Neural cell (in vitro differentiated cells): ENCODE results near the gene DPP10. TPM values are rescaled to one million over a fixed set of nuclear protein-coding genes. Genes with fewer than 3 reads are reported as not detected.

ENCODE experiments used
- H2AFZ ChIP-seq: fragments of 200-600, 300-800 bp; sonication (generic), shearing (Covaris generic); 2 replicates; pipeline ENCODE4 v1.6.0; 2014; ENCODE audit warnings: low read depth, mild to moderate bottlenecking, antibody characterized with exemption, low read length, moderate library complexity
- H3F3A ChIP-seq: fragments of 200-600 bp; shearing (Covaris generic); 2 replicates; pipeline ENCODE4 v1.6.1; 2016; ENCODE audit warnings: mild to moderate bottlenecking, moderate library complexity, mixed read lengths, antibody characterized with exemption, low read length; ENCODE audit not compliant: insufficient read depth, poor library complexity, severe bottlenecking
- H3K27ac ChIP-seq: fragments of 200-600, 300-800 bp; sonication (generic), shearing (Covaris generic); 2 replicates; pipeline ENCODE4 v1.5.1; 2014; ENCODE audit warnings: mild to moderate bottlenecking, low read length, moderate library complexity
- H3K27me3 ChIP-seq: fragments of 300-800, 200-600 bp; sonication (generic), shearing (Covaris generic); 2 replicates; pipeline ENCODE4 v1.6.0; 2014; ENCODE audit warnings: mild to moderate bottlenecking, low read depth, low read length, moderate library complexity; ENCODE audit not compliant: insufficient read depth
- H3K36me3 ChIP-seq: fragments of 300-800, 200-600 bp; sonication (generic), shearing (Covaris generic); 2 replicates; pipeline ENCODE4 v1.5.1; 2014; ENCODE audit warnings: mild to moderate bottlenecking, antibody characterized with exemption, low read length, moderate library complexity; ENCODE audit not compliant: insufficient read depth
- H3K4me2 ChIP-seq: fragments of 300-800, 200-600 bp; sonication (generic), shearing (Covaris generic); 2 replicates; pipeline ENCODE4 v1.6.0; 2014; ENCODE audit warnings: mild to moderate bottlenecking, low read length
- H3K4me3 ChIP-seq: fragments of 300-800, 200-600 bp; sonication (generic), shearing (Covaris generic); 2 replicates; pipeline ENCODE4 v1.5.1; 2014; ENCODE audit warnings: mild to moderate bottlenecking, low read length, moderate library complexity
- H3K79me2 ChIP-seq: fragments of 200-600 bp; shearing (Covaris generic); replicated peaks from 2 replicates; pipeline ENCODE4 v1.6.0; 2014; ENCODE audit warnings: mild to moderate bottlenecking, low read length, moderate library complexity; ENCODE audit not compliant: insufficient read depth
- H3K9ac ChIP-seq: fragments of 300-800, 200-600 bp; sonication (generic), shearing (Covaris generic); 2 replicates; pipeline ENCODE4 v1.6.1; 2016; ENCODE audit warnings: mild to moderate bottlenecking, low read length, mixed read lengths
- H3K9me2 ChIP-seq: fragments of 200-600 bp; shearing (Covaris generic); 2 replicates; pipeline ENCODE4 v1.6.1; 2016; ENCODE audit warnings: mild to moderate bottlenecking, low read length, mixed read lengths; ENCODE audit not compliant: insufficient read depth
- H3K9me3 ChIP-seq: fragments of 200-600, 300-800 bp; sonication (generic), shearing (Covaris generic); 2 replicates; pipeline ENCODE4 v1.6.1; 2016; ENCODE audit warnings: mild to moderate bottlenecking, mixed run types, low read length, moderate library complexity, mixed read lengths
- H4K20me1 ChIP-seq: fragments of 200-600 bp; shearing (Covaris generic); 2 replicates; pipeline ENCODE4 v1.6.1; 2016; ENCODE audit warnings: mild to moderate bottlenecking, mixed run types; ENCODE audit not compliant: insufficient read depth
- EP300 ChIP-seq: fragments of 450-650 bp; conservative IDR thresholded peaks from 2 replicates; pipeline ENCODE4 v1.6.1; 2014; ENCODE audit warnings: antibody characterized with exemption, mild to moderate bottlenecking, moderate library complexity; ENCODE audit not compliant: poor library complexity, severe bottlenecking
- EZH2 ChIP-seq: fragments of 200-600, 300-800 bp; shearing (Covaris generic), sonication (generic); IDR thresholded peaks from 2 replicates; pipeline ENCODE4 v1.6.1; 2014; ENCODE audit warnings: antibody characterized with exemption, low read length, borderline replicate concordance, mild to moderate bottlenecking; ENCODE audit not compliant: insufficient read depth, poor library complexity, severe bottlenecking
- MXI1 ChIP-seq: fragments of 450-650 bp; conservative IDR thresholded peaks from 2 replicates; pipeline ENCODE4 v1.6.1; 2014; ENCODE audit warnings: antibody characterized with exemption, mild to moderate bottlenecking; ENCODE audit not compliant: poor library complexity, severe bottlenecking
- POLR2AphosphoS5 ChIP-seq: IDR thresholded peaks from 2 replicates; pipeline ENCODE4 v1.6.1; 2012
- RAD21 ChIP-seq: fragments of 450-650 bp; conservative IDR thresholded peaks from 2 replicates; pipeline ENCODE4 v1.6.1; 2014; ENCODE audit warnings: antibody characterized with exemption, mild to moderate bottlenecking, moderate library complexity
- SMC3 ChIP-seq: fragments of 450-650 bp; conservative IDR thresholded peaks from 2 replicates; pipeline ENCODE4 v1.6.1; 2014; ENCODE audit warnings: antibody characterized with exemption, mild to moderate bottlenecking, moderate library complexity; ENCODE audit not compliant: poor library complexity
- TAF1 ChIP-seq: IDR thresholded peaks from 2 replicates; pipeline ENCODE4 v1.6.1; 2012; ENCODE audit warnings: low read depth
- polyA plus RNA-seq: library from polyadenylated mRNA; depleted of rRNA; stranded (reverse); fragments of >200 nt; gene quantifications from 2 replicates; pipeline ENCODE4 v1.2.3, GENCODE V29; 2014
- TF ChIP-seq, protein P1 (sequence below): IDR thresholded peaks from 2 replicates; pipeline ENCODE4 v1.6.1; 2012; ENCODE audit warnings: borderline replicate concordance
- TF ChIP-seq, protein P2 (sequence below): fragments of 450-650 bp; IDR thresholded peaks from 2 replicates; pipeline ENCODE4 v1.5.1; 2014; ENCODE audit warnings: antibody characterized with exemption, mild to moderate bottlenecking, moderate library complexity; ENCODE audit not compliant: poor library complexity, severe bottlenecking

Gene DPP10
- polyA plus RNA-seq, 1 donor from 2014 or later, result 13.9 TPM

DNA sequence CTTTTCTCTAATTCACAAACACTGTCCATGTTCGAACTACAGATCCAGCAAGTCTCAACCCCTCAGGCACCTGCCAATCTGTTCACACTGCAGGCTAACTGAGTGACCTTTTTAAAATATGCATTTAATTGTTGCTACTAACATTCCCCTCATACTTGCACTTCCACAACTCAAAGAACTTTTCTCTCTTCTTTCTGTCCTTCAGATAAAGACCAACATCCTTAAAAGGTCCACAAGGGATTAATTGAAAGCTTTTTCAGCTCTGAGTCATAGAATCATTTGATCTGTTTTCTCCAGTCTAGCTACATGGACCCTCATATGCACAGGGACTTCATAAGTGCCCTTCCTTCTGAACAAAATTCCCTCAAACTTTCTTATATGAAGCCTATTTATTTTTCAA is 1321.2 kb downstream of the DPP10 start:
- no peaks in the 10 kb centered on the region for H3K79me2 ChIP-seq
- H2AFZ ChIP-seq, result no peak overlapping the region
- H3K9ac ChIP-seq, result no peak overlapping the region
- no peaks in the 10 kb centered on the region for H3K27me3 ChIP-seq
- no peaks in the 10 kb centered on the region for H3F3A ChIP-seq
- H3K27ac ChIP-seq, result no peak overlapping the region
- no peak overlapping the region for H3K4me3 ChIP-seq
- no peak overlapping the region for H3K4me2 ChIP-seq
- no peaks in the 10 kb centered on the region for H3K9me3 ChIP-seq
- no peaks in the 10 kb centered on the region for H3K9me2 ChIP-seq
- H4K20me1 ChIP-seq, result no peaks in the 10 kb centered on the region
- TF ChIP-seq SMC3, result no peak
- no peaks in the 10 kb centered on the region for H3K36me3 ChIP-seq

DNA sequence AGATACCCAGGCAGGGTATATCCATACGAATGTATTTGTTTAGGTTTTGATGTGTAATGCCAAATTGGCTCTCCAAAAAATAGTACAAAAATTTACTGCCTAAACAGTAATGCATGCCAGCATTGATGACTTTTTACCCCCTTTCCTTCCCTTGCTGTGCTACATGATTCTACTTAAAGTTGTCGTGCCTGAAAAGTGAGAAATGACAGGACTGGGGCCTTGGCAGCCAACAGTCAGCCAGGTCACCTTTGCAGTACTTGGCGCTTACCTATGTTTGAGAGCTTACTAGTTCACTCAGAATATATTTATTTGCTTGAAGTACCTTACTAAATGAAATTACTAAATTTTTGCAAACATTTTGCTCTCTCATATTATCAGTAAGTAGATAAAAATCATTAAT is 1329.1 kb downstream of the DPP10 start:
- H3K27me3 ChIP-seq, result no peaks in the 10 kb centered on the region
- H3K9me3 ChIP-seq, result no peaks in the 10 kb centered on the region
- H3K79me2 ChIP-seq, result no peaks in the 10 kb centered on the region
- H3F3A ChIP-seq, result no peaks in the 10 kb centered on the region
- H3K4me3 ChIP-seq, result no peak overlapping the region
- no peak overlapping the region for H3K27ac ChIP-seq
- no peak overlapping the region for H3K9ac ChIP-seq
- no peak overlapping the region for H3K4me2 ChIP-seq
- no peaks in the 10 kb centered on the region for H4K20me1 ChIP-seq
- H3K36me3 ChIP-seq, result no peaks in the 10 kb centered on the region
- TF ChIP-seq SMC3, result no peak
- no peaks in the 10 kb centered on the region for H3K9me2 ChIP-seq
- no peak overlapping the region for H2AFZ ChIP-seq

GRCh38 chr2:115774361-115774760 is 1331.9 kb downstream of the DPP10 start:
- Histone ChIP-seq H3K4me2 (no peak overlapping the region), H3K9ac (no peak overlapping the region), H3K79me2 (no peaks in the 10 kb centered on the region), H3K9me2 (no peaks in the 10 kb centered on the region), H2AFZ (no peak overlapping the region), H3F3A (no peaks in the 10 kb centered on the region), H3K36me3 (no peaks in the 10 kb centered on the region), H4K20me1 (no peaks in the 10 kb centered on the region), H3K27ac (no peak overlapping the region), H3K27me3 (no peaks in the 10 kb centered on the region), H3K9me3 (no peaks in the 10 kb centered on the region), H3K4me3 (no peak overlapping the region)
- TF ChIP-seq EP300 (no peak), RAD21 (no peak), TAF1 (no peak), MXI1 (no peak)
- TF ChIP-seq, protein P1, sequence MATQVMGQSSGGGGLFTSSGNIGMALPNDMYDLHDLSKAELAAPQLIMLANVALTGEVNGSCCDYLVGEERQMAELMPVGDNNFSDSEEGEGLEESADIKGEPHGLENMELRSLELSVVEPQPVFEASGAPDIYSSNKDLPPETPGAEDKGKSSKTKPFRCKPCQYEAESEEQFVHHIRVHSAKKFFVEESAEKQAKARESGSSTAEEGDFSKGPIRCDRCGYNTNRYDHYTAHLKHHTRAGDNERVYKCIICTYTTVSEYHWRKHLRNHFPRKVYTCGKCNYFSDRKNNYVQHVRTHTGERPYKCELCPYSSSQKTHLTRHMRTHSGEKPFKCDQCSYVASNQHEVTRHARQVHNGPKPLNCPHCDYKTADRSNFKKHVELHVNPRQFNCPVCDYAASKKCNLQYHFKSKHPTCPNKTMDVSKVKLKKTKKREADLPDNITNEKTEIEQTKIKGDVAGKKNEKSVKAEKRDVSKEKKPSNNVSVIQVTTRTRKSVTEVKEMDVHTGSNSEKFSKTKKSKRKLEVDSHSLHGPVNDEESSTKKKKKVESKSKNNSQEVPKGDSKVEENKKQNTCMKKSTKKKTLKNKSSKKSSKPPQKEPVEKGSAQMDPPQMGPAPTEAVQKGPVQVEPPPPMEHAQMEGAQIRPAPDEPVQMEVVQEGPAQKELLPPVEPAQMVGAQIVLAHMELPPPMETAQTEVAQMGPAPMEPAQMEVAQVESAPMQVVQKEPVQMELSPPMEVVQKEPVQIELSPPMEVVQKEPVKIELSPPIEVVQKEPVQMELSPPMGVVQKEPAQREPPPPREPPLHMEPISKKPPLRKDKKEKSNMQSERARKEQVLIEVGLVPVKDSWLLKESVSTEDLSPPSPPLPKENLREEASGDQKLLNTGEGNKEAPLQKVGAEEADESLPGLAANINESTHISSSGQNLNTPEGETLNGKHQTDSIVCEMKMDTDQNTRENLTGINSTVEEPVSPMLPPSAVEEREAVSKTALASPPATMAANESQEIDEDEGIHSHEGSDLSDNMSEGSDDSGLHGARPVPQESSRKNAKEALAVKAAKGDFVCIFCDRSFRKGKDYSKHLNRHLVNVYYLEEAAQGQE, result no peak

DNA sequence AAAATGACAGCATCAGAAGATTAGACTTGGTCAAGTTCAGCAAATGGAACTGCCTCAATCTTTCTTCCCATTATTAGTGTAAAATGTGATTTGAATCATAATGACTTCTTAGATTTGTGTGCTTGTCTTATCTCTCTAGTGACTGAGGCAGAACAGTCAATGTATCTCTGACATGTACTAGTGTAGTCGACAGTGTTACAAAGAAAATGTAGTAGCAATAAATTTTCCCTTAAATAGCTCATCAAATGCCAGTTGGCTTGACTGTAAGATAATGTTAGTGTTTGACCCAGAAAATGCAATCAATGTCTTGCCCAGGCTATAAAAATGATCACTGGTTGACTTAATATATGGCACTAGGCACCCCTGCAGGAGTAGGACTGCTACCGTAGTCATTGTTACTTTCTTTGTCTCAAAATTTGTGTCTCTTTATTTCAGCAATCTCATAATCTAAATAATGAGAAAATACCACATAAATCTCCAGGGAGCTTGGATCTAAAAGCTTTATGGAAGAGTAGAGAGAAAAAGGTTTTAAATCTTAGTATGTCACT is 1336.7 kb downstream of the DPP10 start:
- Histone ChIP-seq H2AFZ (no peak overlapping the region), H3K36me3 (no peaks in the 10 kb centered on the region), H3K9me3 (no peaks in the 10 kb centered on the region), H3K9ac (no peak overlapping the region), H3K4me2 (no peak overlapping the region), H3F3A (no peaks in the 10 kb centered on the region), H4K20me1 (no peaks in the 10 kb centered on the region), H3K27me3 (no peaks in the 10 kb centered on the region), H3K9me2 (no peaks in the 10 kb centered on the region), H3K27ac (no peak overlapping the region), H3K4me3 (no peak overlapping the region), H3K79me2 (no peaks in the 10 kb centered on the region)
- TF ChIP-seq EZH2 (no peak), MXI1 (no peak), RAD21 (no peak), EP300 (no peak), SMC3 (no peak), TAF1 (no peak), POLR2AphosphoS5 (no peak)
- TF ChIP-seq, protein P1, result no peak
- TF ChIP-seq, protein P2, sequence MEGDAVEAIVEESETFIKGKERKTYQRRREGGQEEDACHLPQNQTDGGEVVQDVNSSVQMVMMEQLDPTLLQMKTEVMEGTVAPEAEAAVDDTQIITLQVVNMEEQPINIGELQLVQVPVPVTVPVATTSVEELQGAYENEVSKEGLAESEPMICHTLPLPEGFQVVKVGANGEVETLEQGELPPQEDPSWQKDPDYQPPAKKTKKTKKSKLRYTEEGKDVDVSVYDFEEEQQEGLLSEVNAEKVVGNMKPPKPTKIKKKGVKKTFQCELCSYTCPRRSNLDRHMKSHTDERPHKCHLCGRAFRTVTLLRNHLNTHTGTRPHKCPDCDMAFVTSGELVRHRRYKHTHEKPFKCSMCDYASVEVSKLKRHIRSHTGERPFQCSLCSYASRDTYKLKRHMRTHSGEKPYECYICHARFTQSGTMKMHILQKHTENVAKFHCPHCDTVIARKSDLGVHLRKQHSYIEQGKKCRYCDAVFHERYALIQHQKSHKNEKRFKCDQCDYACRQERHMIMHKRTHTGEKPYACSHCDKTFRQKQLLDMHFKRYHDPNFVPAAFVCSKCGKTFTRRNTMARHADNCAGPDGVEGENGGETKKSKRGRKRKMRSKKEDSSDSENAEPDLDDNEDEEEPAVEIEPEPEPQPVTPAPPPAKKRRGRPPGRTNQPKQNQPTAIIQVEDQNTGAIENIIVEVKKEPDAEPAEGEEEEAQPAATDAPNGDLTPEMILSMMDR, result no peak
